Ovary (tissue), 9 donors: ENCODE results near the gene MUSTN1. TPM values are rescaled to one million over a fixed set of nuclear protein-coding genes. Genes with fewer than 3 reads are reported as not detected.

Source experiments
- DNase-seq, 5 donors: peaks; one replicate each; pipeline ENCODE4 v3.0.0-alpha.2; 2019 to 2020
- H3K27ac ChIP-seq, 2 donors: fragments of 200-600 bp; one replicate each; pipeline versions ENCODE4 v1.5.1 to v1.8.0; 2019 to 2022
- H3K27me3 ChIP-seq: fragments of 200-600 bp; one replicate; pipeline ENCODE4 v1.8.0; 2022
- H3K36me3 ChIP-seq: fragments of 200-600 bp; sonication (generic); one replicate; pipeline ENCODE4 v1.5.1; 2019
- H3K4me1 ChIP-seq: one replicate; pipeline ENCODE4 v1.8.1; 2013; ENCODE audit warnings: mild to moderate bottlenecking, moderate library complexity; ENCODE audit not compliant: insufficient read depth
- H3K4me3 ChIP-seq: fragments of 200-600 bp; sonication (generic); one replicate; pipeline ENCODE4 v1.5.1; 2017
- H3K9me3 ChIP-seq, 2 donors: fragments of 200-600 bp in 1 of 2; sonication (generic) in 1 of 2; one replicate each; pipeline versions ENCODE4 v1.5.1 to v1.8.1; 2013 to 2019; ENCODE audit warnings: mild to moderate bottlenecking in 1 of 2, moderate library complexity in 1 of 2
- EP300 ChIP-seq: sonication (generic); formaldehyde crosslinking; IDR thresholded peaks from one replicate; pipeline ENCODE4 v1.6.1; 2017; ENCODE audit warnings: antibody characterized with exemption
- POLR2A ChIP-seq: fragments of 450-650 bp; IDR thresholded peaks from one replicate; pipeline ENCODE4 v1.6.1; 2017; ENCODE audit warnings: antibody characterized with exemption, mild to moderate bottlenecking, moderate library complexity
- WGBS, 3 donors: extraction: QIAGEN DNeasy Blood & Tissue Kit in 1 of 3; methylation state at CpG; one replicate each; pipeline versions ENCODE4 v1.1.5 to v1.1.7; 2013 to 2017; 5-methylcytosine and 5-hydroxymethylcytosine counted together
- intact Hi-C, 4 donors: fragments of 100-400 bp; cut with DNase I; formaldehyde crosslinking; loops; one replicate each; pipeline versions ENCODE4 v1.11.0 to v1.15.1; 2022 to 2023
- polyA plus RNA-seq, 2 donors: library from polyadenylated mRNA; stranded (reverse); fragments of 200-250 nt in 1 of 2; fragments of 350-450 nt in 1 of 2; fragmentation: Illumina TruSeq in 1 of 2; extraction: RNeasy Lipid Tissue Mini Kit (QIAGEN cat#74804) in 1 of 2; gene quantifications; one replicate each; pipeline ENCODE4 v1.2.3, GENCODE V29; 2013 to 2014
- total RNA-seq, 7 donors: library from RNA; depleted of rRNA in 2 of 7; stranded (reverse); fragments of >200 nt in 2 of 7; fragmentation: NEBNext Ultra II Directional in 3 of 7; extraction: Animal tissue kit (Norgen Biotek cat#: 25700) in 3 of 7; gene quantifications; one replicate each; pipeline versions ENCODE4 v1.1.0 to v1.2.4, GENCODE V29; 2016 to 2023
- TF ChIP-seq, protein P1 (sequence below), 3 donors: fragments of 450-650 bp in 2 of 3; fragments of 200-600 bp in 1 of 3; IDR thresholded peaks; one replicate each; pipeline versions ENCODE4 v1.5.1 to v1.8.0; 2016 to 2022; ENCODE audit warnings: antibody characterized with exemption in 3 of 3, mild to moderate bottlenecking in 1 of 3
- donor health status: DM: no; HTN: no; CAD: no; lungs with moderate emphysema.
- donor health status: DM: no; HTN: no; CAD: no.
- donor health status: Bipolar disorder and iron deficiency.
- donor health status: DM: yes; HTN: yes; CAD: no.
- donor health status: DM: no; HTN: no; CAD: no.
- donor health status: DM: yes; HTN: yes; CAD: no.

Gene MUSTN1
- total and polyA plus RNA-seq, 9 donors: 2.2 to 30.0 (median 8.6) TPM

DNA sequence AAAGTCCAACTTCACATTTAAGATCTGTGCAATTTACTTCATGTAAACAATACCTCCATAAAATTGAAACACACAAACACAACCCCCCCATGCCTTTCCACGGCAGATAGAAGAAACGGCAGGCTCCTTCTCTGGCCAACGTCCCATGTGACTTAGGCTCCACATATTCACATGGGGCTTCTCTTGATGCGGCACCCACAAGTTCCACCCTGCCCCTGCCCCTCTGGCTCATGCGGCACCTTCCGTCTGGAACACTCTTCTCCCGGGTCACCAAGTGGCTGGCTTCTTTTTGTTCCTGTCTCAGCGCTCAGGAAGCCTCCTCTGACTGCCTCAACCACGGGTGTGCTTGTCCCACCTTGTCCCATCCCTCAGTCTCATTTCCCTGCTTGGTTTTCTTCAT, 36.9 kb upstream of the MUSTN1 start:
- no peak for DNase-seq
- WGBS, 3 donors: 79 to 84% (median 83%) methylated on average over 9 of the region's 9 CpGs
- Histone ChIP-seq H3K27ac (no peak overlapping the region), H3K36me3 (no peaks in the 10 kb centered on the region), H3K9me3 (no peaks in the 10 kb centered on the region), H3K4me3 (no peak overlapping the region), H3K27me3 (no peaks in the 10 kb centered on the region), H3K4me1 (peaks cover 6% of the 10 kb centered on the region)
- TF ChIP-seq POLR2A (no peak), EP300 (no peak)
- TF ChIP-seq, protein P1, sequence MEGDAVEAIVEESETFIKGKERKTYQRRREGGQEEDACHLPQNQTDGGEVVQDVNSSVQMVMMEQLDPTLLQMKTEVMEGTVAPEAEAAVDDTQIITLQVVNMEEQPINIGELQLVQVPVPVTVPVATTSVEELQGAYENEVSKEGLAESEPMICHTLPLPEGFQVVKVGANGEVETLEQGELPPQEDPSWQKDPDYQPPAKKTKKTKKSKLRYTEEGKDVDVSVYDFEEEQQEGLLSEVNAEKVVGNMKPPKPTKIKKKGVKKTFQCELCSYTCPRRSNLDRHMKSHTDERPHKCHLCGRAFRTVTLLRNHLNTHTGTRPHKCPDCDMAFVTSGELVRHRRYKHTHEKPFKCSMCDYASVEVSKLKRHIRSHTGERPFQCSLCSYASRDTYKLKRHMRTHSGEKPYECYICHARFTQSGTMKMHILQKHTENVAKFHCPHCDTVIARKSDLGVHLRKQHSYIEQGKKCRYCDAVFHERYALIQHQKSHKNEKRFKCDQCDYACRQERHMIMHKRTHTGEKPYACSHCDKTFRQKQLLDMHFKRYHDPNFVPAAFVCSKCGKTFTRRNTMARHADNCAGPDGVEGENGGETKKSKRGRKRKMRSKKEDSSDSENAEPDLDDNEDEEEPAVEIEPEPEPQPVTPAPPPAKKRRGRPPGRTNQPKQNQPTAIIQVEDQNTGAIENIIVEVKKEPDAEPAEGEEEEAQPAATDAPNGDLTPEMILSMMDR (IDR thresholded peaks at IDR 0.05): no peak
- intact Hi-C loops: no loop called here

GRCh38 chr3:52870471-52870870, 35.7 kb upstream of the MUSTN1 start:
- Histone ChIP-seq H3K9me3 (no peaks in the 10 kb centered on the region), H3K36me3 (no peaks in the 10 kb centered on the region), H3K27ac (no peak overlapping the region), H3K4me3 (no peak overlapping the region), H3K27me3 (no peaks in the 10 kb centered on the region), H3K4me1 (peaks cover 3% of the 10 kb centered on the region)
- no peak for DNase-seq
- no peak for TF ChIP-seq EP300
- TF ChIP-seq, protein P1 (IDR thresholded peaks at IDR 0.05): no peak
- no peak for TF ChIP-seq POLR2A
- 97 to 100% (median 97%) methylated on average over 7 to 10 of the region's 10 CpGs for WGBS, 3 donors
- intact Hi-C loops: no loop called here

GRCh38 chr3:52866427-52866826, 31.6 kb upstream of the MUSTN1 start:
- H3K9me3 ChIP-seq: no peaks in the 10 kb centered on the region
- H3K27ac ChIP-seq: no peak overlapping the region
- H3K4me1 ChIP-seq: no peaks in the 10 kb centered on the region
- TF ChIP-seq POLR2A (no peak), EP300 (no peak)
- TF ChIP-seq, protein P1 (IDR thresholded peaks at IDR 0.05): no peak
- intact Hi-C loops: no loop called here
- 94 to 97% (median 96%) methylated on average over 12 of the region's 12 CpGs for WGBS, 3 donors
- H3K27me3 ChIP-seq: no peaks in the 10 kb centered on the region
- H3K4me3 ChIP-seq: no peak overlapping the region
- H3K36me3 ChIP-seq: no peaks in the 10 kb centered on the region
- DNase-seq: no peak

DNA sequence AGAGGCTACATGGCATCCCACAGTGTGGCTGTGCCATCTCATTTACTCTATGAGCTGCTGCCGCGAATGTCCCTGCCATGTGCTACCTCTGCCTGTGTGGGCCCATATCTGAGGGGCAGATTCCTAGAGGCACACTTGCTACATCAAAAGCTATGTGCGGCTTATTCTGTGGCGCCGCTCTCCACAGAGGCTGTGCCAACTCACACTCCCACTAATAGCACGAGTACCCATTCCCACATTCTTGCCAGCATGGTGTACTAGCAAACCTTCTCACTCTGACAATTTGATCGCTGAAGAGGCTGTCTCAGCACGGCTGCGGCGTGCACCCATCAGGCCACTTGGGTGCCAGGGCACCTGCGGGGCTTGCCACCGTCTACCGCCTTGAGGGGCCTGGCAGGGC, 31.2 kb upstream of the MUSTN1 start:
- no peak overlapping the region for H3K27ac ChIP-seq
- TF ChIP-seq EP300 (no peak), POLR2A (no peak)
- TF ChIP-seq, protein P1 (IDR thresholded peaks at IDR 0.05): no peak
- no peaks in the 10 kb centered on the region for H3K27me3 ChIP-seq
- 96 to 98% (median 98%) methylated on average over 13 of the region's 13 CpGs for WGBS, 3 donors
- no peaks in the 10 kb centered on the region for H3K9me3 ChIP-seq
- DNase-seq: no peak
- H3K36me3 ChIP-seq: no peaks in the 10 kb centered on the region
- intact Hi-C loops: no loop called here
- H3K4me3 ChIP-seq: no peak overlapping the region
- H3K4me1 ChIP-seq: no peaks in the 10 kb centered on the region

DNA sequence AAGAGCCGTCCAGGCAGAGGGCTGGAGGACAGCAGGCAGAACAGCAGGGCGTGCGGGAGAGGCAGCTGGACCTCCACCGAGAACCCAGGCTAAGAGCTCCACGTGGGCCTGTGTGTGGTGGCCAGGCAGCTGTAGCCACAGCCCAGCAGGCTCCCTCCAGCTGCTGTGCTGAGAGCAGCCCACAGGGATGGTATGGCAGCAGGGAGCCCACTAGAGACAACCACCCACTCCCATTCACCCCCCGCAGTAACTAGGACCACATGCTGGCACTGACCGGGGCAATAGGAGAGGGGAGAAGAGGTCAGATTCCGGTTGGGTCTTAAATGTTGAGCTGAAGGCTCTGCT, 25.6 kb upstream of the MUSTN1 start:
- WGBS, 3 donors: 70 to 78% (median 75%) methylated on average over 8 of the region's 8 CpGs
- Histone ChIP-seq H3K27me3 (no peaks in the 10 kb centered on the region), H3K36me3 (no peaks in the 10 kb centered on the region), H3K27ac (no peak overlapping the region), H3K9me3 (no peaks in the 10 kb centered on the region), H3K4me3 (no peak overlapping the region), H3K4me1 (no peaks in the 10 kb centered on the region)
- intact Hi-C loops: no loop called here
- no peak for TF ChIP-seq POLR2A
- TF ChIP-seq, protein P1 (IDR thresholded peaks at IDR 0.05): no peak
- no peak for TF ChIP-seq EP300
- no peak for DNase-seq
